ENCODE data around the gene CREG2.

The CREG2 gene

GRCh38 chr2:101426822-101427221 is 39.5 kb upstream of the CREG2 start:
- Histone ChIP-seq H3K27ac (no peak overlapping the region), H3K4me3 (no peak overlapping the region), H3K36me3 (no peaks in the 10 kb centered on the region), H3K4me1 (no peaks in the 10 kb centered on the region), H3K27me3 (no peaks in the 10 kb centered on the region), H3K9me3 (no peaks in the 10 kb centered on the region)
- no peak for TF ChIP-seq CTCF (IDR thresholded peaks at IDR 0.05)
- DNase-seq, result peak in 1 of 2 donors; percentile 31
- intact Hi-C loops (cut with DNase I; ENCODE audit: low total_unique reads), result no loop called here

GRCh38 chr2:101420623-101421022 is 33.3 kb upstream of the CREG2 start:
- H3K9me3 ChIP-seq, result no peaks in the 10 kb centered on the region
- no peaks in the 10 kb centered on the region for H3K27me3 ChIP-seq
- no peaks in the 10 kb centered on the region for H3K4me1 ChIP-seq
- H3K4me3 ChIP-seq, result no peak overlapping the region
- no peak overlapping the region for H3K27ac ChIP-seq
- intact Hi-C loops (cut with DNase I; ENCODE audit: low total_unique reads), result no loop called here
- H3K36me3 ChIP-seq, result no peaks in the 10 kb centered on the region
- no peak for TF ChIP-seq CTCF (IDR thresholded peaks at IDR 0.05)
- DNase-seq, result no peak

DNA sequence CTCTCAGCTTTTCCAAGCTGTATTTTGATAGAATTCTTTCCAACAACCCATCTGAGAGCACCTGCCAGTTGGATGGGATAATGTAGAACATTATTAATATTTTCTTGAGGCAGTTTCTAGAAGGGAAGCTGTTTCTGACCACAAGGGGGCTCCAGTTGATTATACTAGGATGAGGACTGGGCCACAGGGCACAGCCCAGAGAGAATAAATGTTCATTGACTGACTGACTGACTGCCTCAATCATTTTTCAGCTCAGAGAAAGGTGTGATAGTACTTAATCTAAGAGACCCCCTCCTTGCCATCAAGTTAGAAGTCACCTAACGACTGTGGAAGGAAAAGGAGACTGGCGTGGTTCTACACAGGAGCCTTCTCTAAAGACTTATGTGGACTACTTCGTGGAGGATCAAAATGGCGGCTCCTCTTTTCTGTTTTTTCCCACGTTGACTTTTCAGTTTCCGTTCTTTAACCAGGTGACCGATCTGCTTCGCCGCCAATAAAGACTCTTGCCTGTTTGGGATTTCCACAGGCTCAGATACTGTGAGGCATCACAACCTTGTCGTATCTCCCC is 31.9 kb upstream of the CREG2 start:
- Histone ChIP-seq H3K36me3 (no peaks in the 10 kb centered on the region), H3K4me3 (no peak overlapping the region), H3K27ac (no peak overlapping the region), H3K9me3 (no peaks in the 10 kb centered on the region), H3K27me3 (no peaks in the 10 kb centered on the region), H3K4me1 (no peaks in the 10 kb centered on the region)
- DNase-seq, result peak in 1 of 2 donors; percentile 63
- peak; percentile 61 to 69 for TF ChIP-seq CTCF (IDR thresholded peaks at IDR 0.05)
- intact Hi-C loops (cut with DNase I; ENCODE audit: low total_unique reads), result loop anchor here (5.0 kb wide), 1 partner anchor 413 kb away; no protein-coding TSS in a partner anchor

- no peak overlapping the region for H3K4me3 ChIP-seq
- intact Hi-C loops (cut with DNase I; ENCODE audit: low total_unique reads), result loop anchor here (5.0 kb wide), 1 partner anchor 414 kb away; no protein-coding TSS in a partner anchor
- H3K4me1 ChIP-seq, result no peaks in the 10 kb centered on the region
- H3K36me3 ChIP-seq, result no peaks in the 10 kb centered on the region
- no peaks in the 10 kb centered on the region for H3K9me3 ChIP-seq
- H3K27ac ChIP-seq, result no peak overlapping the region
- TF ChIP-seq CTCF (IDR thresholded peaks at IDR 0.05), result no peak
- no peak for DNase-seq
- no peaks in the 10 kb centered on the region for H3K27me3 ChIP-seq
Measured at GRCh38 chr2:101418460-101419095, 31.3 kb upstream of the CREG2 start.

DNA sequence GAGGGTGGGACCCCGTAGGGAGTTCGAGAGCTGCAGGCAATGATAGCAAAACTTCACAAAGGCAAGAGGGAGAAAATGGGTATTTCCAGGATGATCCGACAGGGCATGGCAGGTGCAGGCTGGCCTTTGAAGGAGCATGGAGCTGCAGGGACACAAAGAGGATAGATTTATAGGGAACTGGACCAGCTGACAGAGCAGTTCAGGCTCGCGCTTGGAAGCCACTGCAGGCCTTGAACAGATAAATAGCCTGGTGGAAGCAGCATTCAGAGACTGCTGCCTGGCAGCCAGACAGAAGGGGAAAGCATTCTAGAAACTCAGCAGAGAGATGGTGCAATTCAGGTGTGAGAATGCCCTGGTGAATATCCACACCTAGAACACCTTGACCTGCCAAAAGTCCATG is 29.3 kb upstream of the CREG2 start:
- Histone ChIP-seq H3K27ac (no peak overlapping the region), H3K27me3 (no peaks in the 10 kb centered on the region), H3K4me1 (no peaks in the 10 kb centered on the region), H3K36me3 (no peaks in the 10 kb centered on the region), H3K4me3 (no peak overlapping the region), H3K9me3 (no peaks in the 10 kb centered on the region)
- intact Hi-C loops (cut with DNase I; ENCODE audit: low total_unique reads), result loop anchor here (5.0 kb wide), 1 partner anchor 416 kb away; no protein-coding TSS in a partner anchor
- TF ChIP-seq CTCF (IDR thresholded peaks at IDR 0.05), result no peak
- no peak for DNase-seq
